Measurements from ENCODE around the gene RRAS2. TPM values are rescaled to one million over a fixed set of nuclear protein-coding genes. Genes with fewer than 3 reads are reported as not detected.
"Not testable (repeated sequence)": the region's sequence is repeated elsewhere in the genome, so short reads cannot be mapped to it uniquely, and the experiment has no call there.

Gene RRAS2
- total RNA-seq, 1 experiment from 2014 or later: 182 TPM

- DNase-seq (ENCODE audit: low read depth): peak; percentile 69
Observed at GRCh38 chr11:14258221-14258935, 100.6 kb downstream of the RRAS2 start.

- DNase-seq (ENCODE audit: low read depth): no peak
Observed at GRCh38 chr11:14255238-14255534, 103.8 kb downstream of the RRAS2 start.

- DNase-seq (ENCODE audit: low read depth): no peak
Observed at GRCh38 chr11:14254533-14255237, 104.3 kb downstream of the RRAS2 start.

- DNase-seq (ENCODE audit: low read depth): no peak
Observed at GRCh38 chr11:14253840-14254239, 105.1 kb downstream of the RRAS2 start.

- DNase-seq (ENCODE audit: low read depth): peak; percentile 64
Observed at GRCh38 chr11:14253421-14253820, 105.6 kb downstream of the RRAS2 start.

GRCh38 chr11:14252501-14252900 is 106.5 kb downstream of the RRAS2 start:
- DNase-seq (ENCODE audit: low read depth): not testable (repeated sequence)

- no peak for DNase-seq (ENCODE audit: low read depth)
Observed at GRCh38 chr11:14251754-14252153, 107.2 kb downstream of the RRAS2 start.

GRCh38 chr11:14249121-14249963 is 109.6 kb downstream of the RRAS2 start:
- DNase-seq (ENCODE audit: low read depth): peak; percentile 46

- DNase-seq (ENCODE audit: low read depth): no peak
Observed at GRCh38 chr11:14248580-14248981, 110.4 kb downstream of the RRAS2 start.

GRCh38 chr11:14245444-14245843 is 113.5 kb downstream of the RRAS2 start:
- no peak for DNase-seq (ENCODE audit: low read depth)

- no peak for DNase-seq (ENCODE audit: low read depth)
Observed at GRCh38 chr11:14244926-14245325, 114.1 kb downstream of the RRAS2 start.

GRCh38 chr11:14242733-14243132 is 116.2 kb downstream of the RRAS2 start:
- no peak for DNase-seq (ENCODE audit: low read depth)

GRCh38 chr11:14242187-14242586 is 116.8 kb downstream of the RRAS2 start:
- DNase-seq (ENCODE audit: low read depth): no peak

GRCh38 chr11:14240951-14241350 is 118.0 kb downstream of the RRAS2 start:
- no peak for DNase-seq (ENCODE audit: low read depth)

GRCh38 chr11:14240221-14240620 is 118.8 kb downstream of the RRAS2 start:
- no peak for DNase-seq (ENCODE audit: low read depth)

- DNase-seq (ENCODE audit: low read depth): no peak
Observed at GRCh38 chr11:14237444-14237961, 121.5 kb downstream of the RRAS2 start.

- DNase-seq (ENCODE audit: low read depth): no peak
Observed at GRCh38 chr11:14235701-14236100, 123.3 kb downstream of the RRAS2 start.

- DNase-seq (ENCODE audit: low read depth): no peak
Observed at GRCh38 chr11:14234446-14234845, 124.5 kb downstream of the RRAS2 start.

- no peak for DNase-seq (ENCODE audit: low read depth)
Observed at GRCh38 chr11:14232652-14233051, 126.3 kb downstream of the RRAS2 start.

GRCh38 chr11:14230407-14230806 is 128.6 kb downstream of the RRAS2 start:
- DNase-seq (ENCODE audit: low read depth): no peak

GRCh38 chr11:14229472-14229871 is 129.5 kb downstream of the RRAS2 start:
- no peak for DNase-seq (ENCODE audit: low read depth)

- no peak for DNase-seq (ENCODE audit: low read depth)
Observed at GRCh38 chr11:14228356-14228755, 130.6 kb downstream of the RRAS2 start.
